Measurements from ENCODE around the gene BACH2. TPM values are rescaled to one million over a fixed set of nuclear protein-coding genes. Genes with fewer than 3 reads are reported as not detected.
A peak's percentile ranks its signal among the peaks of the same experiment; 100 is the strongest.
"Not testable (repeated sequence)": the region's sequence is repeated elsewhere in the genome, so short reads cannot be mapped to it uniquely, and the experiment has no call there.

The BACH2 gene
- polyA plus RNA-seq, 6 donors from 2014 or later: 31.0 to 130 (median 78.4) TPM

DNA sequence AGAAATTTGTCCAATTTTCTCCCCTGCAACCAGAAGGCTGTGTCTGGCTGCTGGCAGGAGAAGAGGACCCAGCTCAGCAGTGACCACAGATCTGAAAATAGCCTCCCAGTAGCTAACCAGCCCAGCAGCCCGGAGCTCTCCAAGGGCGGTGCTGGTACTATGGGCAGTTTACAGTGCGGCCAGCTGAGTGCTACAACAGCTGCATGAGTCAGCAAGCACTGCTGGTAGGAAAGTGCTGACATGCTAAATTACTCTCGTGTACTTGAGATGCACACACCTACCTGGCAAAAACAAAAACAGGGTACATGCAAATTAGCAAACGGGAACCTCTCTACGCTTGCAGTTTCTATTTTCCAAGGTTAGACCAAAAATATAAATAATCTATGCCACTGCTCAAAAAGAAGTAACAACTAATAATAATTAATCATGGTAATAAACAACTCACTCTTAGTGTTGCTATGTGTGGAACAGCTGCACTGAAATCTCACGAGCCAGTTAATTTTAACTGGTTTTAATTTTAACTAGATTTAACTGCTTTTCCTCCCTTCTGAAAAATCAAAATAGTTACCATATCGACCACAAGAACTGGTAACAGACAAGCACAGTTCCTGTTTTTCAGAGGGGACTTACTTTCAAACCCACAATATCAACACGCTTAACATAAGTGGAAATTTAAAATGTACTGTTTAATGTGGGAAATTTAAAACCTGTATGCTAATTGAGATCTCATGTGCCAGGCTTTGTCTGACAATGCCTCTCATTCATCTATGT lies 10.8 kb downstream of the BACH2 start:
- peak; percentile 79 for DNase-seq
- H3K36me3 Mint-ChIP-seq: peaks cover 39 to 52% of the 10 kb centered on the region in 2 donors
- peak overlapping the region; percentile 74 to 99 (median 88) for H3K4me3 Mint-ChIP-seq
- no peaks in the 10 kb centered on the region for H3K27me3 Mint-ChIP-seq
- ATAC-seq (ENCODE audit: low read depth in 2 of 2): peak; percentile 70 to 73
- peaks cover 74 to 95% (median 84%) of the 10 kb centered on the region in 3 donors for H3K4me1 Mint-ChIP-seq
- peaks cover 0 to 7% (median 0%) of the 10 kb centered on the region in 7 donors for H3K9me3 Mint-ChIP-seq
- peak overlapping the region; percentile 81 to 98 (median 95) for H3K27ac Mint-ChIP-seq

DNA sequence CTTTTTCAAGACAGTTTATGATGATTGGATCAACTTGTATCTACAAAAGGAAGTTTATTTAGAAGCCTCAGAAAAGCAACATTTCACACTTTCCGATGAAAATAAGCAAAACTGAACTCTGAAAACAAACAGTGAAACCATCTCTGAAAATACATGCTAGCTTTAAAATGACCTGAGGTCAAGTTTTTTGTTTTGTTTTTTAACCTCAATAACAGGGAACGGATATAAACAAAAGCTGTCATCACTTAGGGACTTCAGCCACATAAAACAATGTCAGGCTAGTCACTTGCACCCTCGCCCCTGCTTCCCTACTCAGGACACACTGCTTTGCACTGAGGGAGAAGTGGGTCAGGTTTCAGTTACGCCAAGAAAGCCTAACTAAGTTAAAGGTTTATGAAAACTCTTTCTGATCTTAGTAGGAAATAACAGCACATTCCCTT lies 11.6 kb downstream of the BACH2 start:
- Mint-ChIP-seq H3K4me3 (peak overlapping the region; percentile 74 to 99 (median 88)), H3K36me3 (peaks cover 32 to 45% of the 10 kb centered on the region in 2 donors), H3K27ac (peak overlapping the region; percentile 81 to 98 (median 95)), H3K4me1 (peaks cover 67 to 93% (median 81%) of the 10 kb centered on the region in 3 donors), H3K27me3 (no peaks in the 10 kb centered on the region), H3K9me3 (peaks cover 0 to 7% (median 0%) of the 10 kb centered on the region in 7 donors)
- ATAC-seq (ENCODE audit: low read depth in 2 of 2): no peak
- no peak for DNase-seq

DNA sequence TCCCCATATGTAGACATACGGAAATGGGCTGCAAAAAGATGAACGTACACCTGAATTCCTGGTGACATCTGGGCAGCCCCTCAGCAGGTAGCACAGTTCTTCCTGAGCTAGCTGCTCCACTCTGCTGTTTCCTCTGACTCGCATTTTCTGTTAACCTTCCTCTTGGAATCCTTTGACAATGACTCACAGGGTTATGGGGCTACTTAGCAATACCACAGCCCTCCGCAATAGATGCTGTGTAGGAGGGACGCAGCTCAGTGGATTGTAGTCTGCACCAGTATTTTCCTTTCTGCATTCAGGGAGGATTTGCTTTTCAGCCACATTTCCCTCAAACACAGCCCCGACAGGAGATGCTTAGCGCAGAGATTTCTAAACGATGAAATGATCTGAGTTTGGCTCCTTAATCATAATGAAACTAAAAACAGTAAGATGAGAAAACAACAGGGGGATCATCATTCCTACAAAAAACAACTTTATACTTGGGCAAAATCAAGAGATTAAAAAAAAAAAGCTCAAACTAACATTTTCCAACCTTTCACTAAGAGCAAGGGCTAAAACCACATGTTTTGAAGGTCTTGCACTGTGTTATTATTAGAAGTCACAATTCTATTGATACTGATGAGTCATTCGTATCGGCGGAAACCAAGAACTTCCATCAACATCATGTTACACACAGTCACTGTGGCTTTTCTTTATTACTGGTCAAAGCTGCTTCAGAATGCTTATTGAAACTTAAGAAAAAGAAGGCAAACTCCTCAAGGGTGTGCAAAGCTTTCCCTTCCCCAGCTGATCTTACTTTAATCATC lies 12.2 kb downstream of the BACH2 start:
- peaks cover 0 to 7% (median 0%) of the 10 kb centered on the region in 7 donors for H3K9me3 Mint-ChIP-seq
- H3K4me1 Mint-ChIP-seq: peaks cover 62 to 91% (median 75%) of the 10 kb centered on the region in 3 donors
- H3K27ac Mint-ChIP-seq: peak overlapping the region; percentile 81 to 98 (median 95)
- H3K36me3 Mint-ChIP-seq: peaks cover 28 to 45% of the 10 kb centered on the region in 2 donors
- DNase-seq: no peak
- H3K4me3 Mint-ChIP-seq: peak overlapping the region; percentile 74 to 99 (median 88)
- no peak for ATAC-seq (ENCODE audit: low read depth in 2 of 2)
- H3K27me3 Mint-ChIP-seq: no peaks in the 10 kb centered on the region

DNA sequence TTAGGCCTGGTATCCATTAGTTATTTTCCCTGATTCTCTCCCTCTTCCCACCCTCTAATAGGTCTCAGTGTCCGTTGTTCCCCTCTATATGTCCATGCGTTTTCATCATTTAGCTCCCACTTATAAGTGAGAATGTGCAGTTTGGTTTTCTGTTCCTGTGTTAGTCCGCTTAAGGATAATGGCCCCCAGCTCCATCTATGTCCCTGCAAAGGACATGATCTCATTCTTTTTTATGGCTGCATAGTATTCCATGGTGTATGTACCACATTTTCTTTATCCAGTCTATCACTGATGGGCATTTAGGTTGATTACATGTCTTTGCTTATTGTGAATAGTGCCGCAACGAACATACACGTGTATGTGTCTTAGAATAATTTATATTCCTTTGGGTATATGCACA lies 14.4 kb downstream of the BACH2 start:
- Mint-ChIP-seq H3K4me1 (peaks cover 52 to 90% (median 67%) of the 10 kb centered on the region in 3 donors), H3K4me3 (peak overlapping the region in 5 of 8 donors; percentile 7 to 50 (median 21)), H3K27ac (peak overlapping the region; percentile 2 to 98 (median 82)), H3K36me3 (peaks cover 32 to 35% of the 10 kb centered on the region in 2 donors)
- not testable (repeated sequence) for DNase-seq; H3K9me3 Mint-ChIP-seq; ATAC-seq (ENCODE audit: low read depth in 2 of 2); H3K27me3 Mint-ChIP-seq

DNA sequence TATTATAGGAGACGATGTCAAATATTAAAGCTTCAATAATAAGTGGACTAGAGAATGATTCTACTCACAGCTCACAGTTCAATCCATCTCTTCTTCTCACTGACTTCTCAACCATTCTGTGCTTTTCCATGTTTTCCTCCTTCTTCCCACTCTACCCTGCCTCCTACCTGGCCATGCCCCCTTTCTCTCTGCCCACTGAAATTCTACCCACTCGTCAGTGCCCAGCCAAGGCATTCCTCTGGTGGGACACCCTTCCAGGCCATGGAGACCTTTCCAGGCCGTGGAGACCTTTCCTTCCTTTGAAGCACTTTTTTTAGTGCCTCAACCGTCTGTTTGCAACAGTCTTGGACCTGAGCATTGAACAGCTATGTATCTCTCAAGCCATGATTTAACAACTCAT lies 18.5 kb downstream of the BACH2 start:
- ATAC-seq (ENCODE audit: low read depth in 2 of 2) (no peak), DNase-seq (no peak)
- Mint-ChIP-seq H3K4me1 (peaks cover 50 to 94% (median 74%) of the 10 kb centered on the region in 3 donors), H3K9me3 (peaks cover 0 to 3% (median 0%) of the 10 kb centered on the region in 7 donors), H3K4me3 (peak overlapping the region in 5 of 8 donors; percentile 11 to 78 (median 40)), H3K27me3 (no peaks in the 10 kb centered on the region), H3K36me3 (peaks cover 29 to 31% of the 10 kb centered on the region in 2 donors), H3K27ac (peak overlapping the region; percentile 77 to 97 (median 94))

DNA sequence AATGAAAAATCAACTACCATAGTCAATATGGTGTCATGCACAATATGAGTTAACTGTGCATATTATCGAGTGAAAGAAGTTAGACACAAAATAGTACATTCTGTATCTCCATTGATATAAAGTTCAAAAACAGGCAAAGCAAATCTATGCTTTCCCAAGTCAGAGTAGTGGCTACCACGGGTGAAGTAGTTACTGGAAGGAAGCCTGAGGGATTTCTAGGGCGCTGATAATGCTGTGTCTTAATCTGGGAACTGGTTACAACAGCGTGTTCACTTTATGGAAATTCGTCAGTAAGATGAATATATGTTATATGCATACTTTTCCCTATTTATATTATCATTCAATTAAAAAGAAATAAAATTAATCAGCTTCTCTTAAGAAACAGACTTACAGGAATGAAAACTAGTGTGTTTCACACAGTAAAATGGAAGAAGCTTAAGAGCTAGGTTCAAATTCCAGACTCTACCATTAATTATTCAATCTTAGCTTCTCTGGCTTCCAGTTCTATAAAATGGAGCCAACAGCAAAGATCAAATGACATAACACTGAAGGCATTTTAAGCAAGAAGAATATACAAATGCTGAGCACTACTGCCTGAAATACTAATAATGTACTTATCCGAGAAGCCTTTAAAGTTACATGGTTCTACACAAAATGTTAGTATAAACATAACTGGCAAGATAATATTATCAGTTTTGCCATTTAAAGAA lies 19.2 kb downstream of the BACH2 start:
- ATAC-seq (ENCODE audit: low read depth in 2 of 2) (no peak), DNase-seq (no peak)
- H3K27ac Mint-ChIP-seq: peak overlapping the region; percentile 93 to 98 (median 96)
- H3K27me3 Mint-ChIP-seq: no peaks in the 10 kb centered on the region
- peaks cover 0 to 3% (median 0%) of the 10 kb centered on the region in 7 donors for H3K9me3 Mint-ChIP-seq
- H3K4me1 Mint-ChIP-seq: peaks cover 54 to 94% (median 74%) of the 10 kb centered on the region in 3 donors
- H3K4me3 Mint-ChIP-seq: peak overlapping the region in 5 of 8 donors; percentile 11 to 64 (median 40)
- H3K36me3 Mint-ChIP-seq: peaks cover 25 to 29% of the 10 kb centered on the region in 2 donors

DNA sequence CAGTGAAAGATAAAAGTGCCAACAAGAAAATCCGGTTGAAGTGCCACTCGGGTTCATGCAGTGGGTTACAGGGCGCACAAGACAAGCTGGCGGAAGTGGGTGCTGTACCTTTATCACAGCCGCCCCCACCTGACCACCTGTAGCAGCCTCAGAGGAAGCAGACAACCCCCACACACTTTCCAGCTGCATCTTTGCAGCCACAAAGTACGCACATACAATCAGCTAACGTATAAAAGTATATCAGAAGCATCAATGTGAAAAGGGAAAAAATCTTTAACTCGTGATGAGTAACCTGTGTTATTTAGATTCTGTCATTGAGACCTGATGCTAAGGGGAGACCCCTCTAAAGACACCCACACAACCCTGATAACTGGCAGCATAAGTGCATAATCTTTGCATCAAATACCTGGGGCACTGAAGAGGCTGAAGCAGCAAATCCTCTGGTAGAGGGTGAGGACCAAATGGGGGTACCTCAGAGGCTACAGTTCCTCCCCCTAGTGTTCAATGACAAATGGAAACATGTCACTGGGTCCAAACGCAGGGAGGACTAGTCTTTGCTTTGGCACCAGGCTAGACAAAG lies 22.1 kb downstream of the BACH2 start:
- H3K27ac Mint-ChIP-seq: peak overlapping the region; percentile 89 to 99 (median 98)
- H3K36me3 Mint-ChIP-seq: peaks cover 37 to 42% of the 10 kb centered on the region in 2 donors
- H3K4me3 Mint-ChIP-seq: peak overlapping the region; percentile 52 to 90 (median 84)
- no peaks in the 10 kb centered on the region for H3K27me3 Mint-ChIP-seq
- peak; percentile 87 for ATAC-seq (ENCODE audit: low read depth in 2 of 2)
- DNase-seq: peak; percentile 95
- peaks cover 62 to 95% (median 79%) of the 10 kb centered on the region in 3 donors for H3K4me1 Mint-ChIP-seq
- H3K9me3 Mint-ChIP-seq: peaks cover 0 to 3% (median 0%) of the 10 kb centered on the region in 7 donors

DNA sequence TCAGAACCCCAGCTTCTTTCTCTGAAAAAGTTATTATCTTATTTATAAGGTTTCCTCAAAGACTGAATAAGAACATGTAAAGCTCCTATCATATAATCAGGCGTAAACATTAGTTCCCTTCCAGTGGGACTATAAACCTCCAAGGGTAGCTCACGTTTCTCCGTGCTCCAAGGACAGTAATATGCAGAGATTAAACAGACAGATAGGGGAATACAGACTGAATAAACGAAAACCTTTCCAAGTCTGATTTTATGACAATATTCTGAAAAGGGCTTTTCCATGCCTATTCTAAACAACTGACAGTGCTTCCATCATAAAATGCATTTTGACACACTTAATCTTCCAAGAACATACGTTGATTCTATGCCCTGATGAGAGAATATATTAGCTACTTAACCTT lies 22.8 kb downstream of the BACH2 start:
- Mint-ChIP-seq H3K4me1 (peaks cover 64 to 95% (median 84%) of the 10 kb centered on the region in 3 donors), H3K27ac (peak overlapping the region; percentile 89 to 99 (median 98)), H3K9me3 (peaks cover 0 to 3% (median 0%) of the 10 kb centered on the region in 7 donors), H3K36me3 (peaks cover 37 to 42% of the 10 kb centered on the region in 2 donors), H3K27me3 (no peaks in the 10 kb centered on the region), H3K4me3 (peak overlapping the region; percentile 52 to 86 (median 78))
- DNase-seq (no peak), ATAC-seq (ENCODE audit: low read depth in 2 of 2) (no peak)

DNA sequence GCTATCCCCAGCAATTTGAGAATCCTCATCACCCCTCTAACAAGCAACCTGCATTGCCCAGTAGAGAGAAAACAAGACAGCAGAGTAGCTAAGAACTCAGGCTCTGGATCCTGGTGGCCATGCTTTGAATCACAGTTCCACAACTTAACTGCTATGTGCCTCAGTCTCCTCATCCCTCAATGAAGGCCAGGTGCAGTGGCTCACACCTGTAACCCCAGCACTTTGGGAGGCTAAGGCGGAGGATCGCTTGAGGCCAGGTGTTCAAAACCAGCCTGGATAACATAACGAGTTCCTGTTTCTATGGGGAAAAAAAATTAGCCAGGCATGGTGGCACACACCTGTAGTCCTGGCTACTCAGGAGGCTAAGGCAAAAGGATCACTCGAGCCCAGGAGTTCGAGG lies 23.7 kb downstream of the BACH2 start:
- Mint-ChIP-seq H3K27me3 (no peaks in the 10 kb centered on the region), H3K9me3 (peaks cover 0 to 3% (median 0%) of the 10 kb centered on the region in 7 donors), H3K4me3 (peak overlapping the region; percentile 31 to 85 (median 66)), H3K36me3 (peaks cover 35 to 38% of the 10 kb centered on the region in 2 donors), H3K4me1 (peaks cover 62 to 95% (median 83%) of the 10 kb centered on the region in 3 donors), H3K27ac (peak overlapping the region; percentile 89 to 99 (median 98))
- no peak for DNase-seq
- ATAC-seq (ENCODE audit: low read depth in 2 of 2): no peak

DNA sequence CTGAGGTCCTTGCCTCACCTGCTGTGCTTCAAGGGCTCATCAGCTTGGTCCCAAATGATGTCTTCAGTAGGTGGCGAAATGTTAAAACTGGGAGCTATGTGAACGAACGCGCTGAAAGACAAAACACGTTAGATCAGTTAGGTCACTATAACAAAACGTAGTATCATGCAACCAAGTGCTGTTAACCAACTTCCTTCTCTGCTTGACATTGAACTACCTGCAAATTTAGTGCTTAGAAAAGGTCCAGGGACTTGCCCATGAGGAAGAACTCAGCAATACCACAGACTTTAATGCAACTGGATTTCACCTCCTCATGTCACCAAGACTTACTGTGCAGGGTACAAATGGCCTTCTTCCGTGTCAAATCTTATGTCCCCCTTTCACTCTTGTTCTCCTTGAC lies 24.8 kb downstream of the BACH2 start:
- Mint-ChIP-seq H3K27ac (peak overlapping the region; percentile 89 to 99 (median 98)), H3K4me3 (peak overlapping the region; percentile 38 to 85 (median 72)), H3K9me3 (peaks cover 0 to 3% (median 0%) of the 10 kb centered on the region in 7 donors), H3K27me3 (no peaks in the 10 kb centered on the region), H3K4me1 (peaks cover 63 to 96% (median 83%) of the 10 kb centered on the region in 3 donors), H3K36me3 (peaks cover 32 to 40% of the 10 kb centered on the region in 2 donors)
- ATAC-seq (ENCODE audit: low read depth in 2 of 2): peak; percentile 31 to 33
- DNase-seq: peak; percentile 49

DNA sequence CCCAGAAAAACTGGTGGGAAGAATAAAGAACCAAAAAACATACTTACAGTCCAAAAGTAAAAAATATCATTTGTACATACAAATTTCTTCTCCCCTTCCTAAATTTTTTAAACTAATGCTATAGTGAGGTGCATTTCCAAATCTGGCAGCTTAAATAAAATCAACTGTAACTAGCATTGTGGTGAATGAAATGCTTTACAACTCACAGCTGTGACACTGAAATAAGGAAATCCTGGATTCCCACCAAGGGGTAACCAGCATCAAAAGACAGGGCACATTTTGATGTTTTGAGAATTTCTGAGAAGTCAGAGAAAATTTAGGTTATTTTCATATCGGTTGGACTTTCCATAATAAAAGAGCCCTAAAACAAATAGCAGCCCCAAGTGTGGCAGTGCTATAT lies 27.3 kb downstream of the BACH2 start:
- Mint-ChIP-seq H3K27me3 (no peaks in the 10 kb centered on the region), H3K4me3 (peak overlapping the region in 1 of 8 donors; percentile 55), H3K36me3 (peaks cover 37% of the 10 kb centered on the region in 2 donors), H3K27ac (peak overlapping the region in 5 of 6 donors; percentile 66 to 88 (median 81)), H3K4me1 (peaks cover 67 to 94% (median 84%) of the 10 kb centered on the region in 3 donors), H3K9me3 (peaks cover 0 to 3% (median 0%) of the 10 kb centered on the region in 7 donors)
- ATAC-seq (ENCODE audit: low read depth in 2 of 2): no peak
- DNase-seq: no peak

DNA sequence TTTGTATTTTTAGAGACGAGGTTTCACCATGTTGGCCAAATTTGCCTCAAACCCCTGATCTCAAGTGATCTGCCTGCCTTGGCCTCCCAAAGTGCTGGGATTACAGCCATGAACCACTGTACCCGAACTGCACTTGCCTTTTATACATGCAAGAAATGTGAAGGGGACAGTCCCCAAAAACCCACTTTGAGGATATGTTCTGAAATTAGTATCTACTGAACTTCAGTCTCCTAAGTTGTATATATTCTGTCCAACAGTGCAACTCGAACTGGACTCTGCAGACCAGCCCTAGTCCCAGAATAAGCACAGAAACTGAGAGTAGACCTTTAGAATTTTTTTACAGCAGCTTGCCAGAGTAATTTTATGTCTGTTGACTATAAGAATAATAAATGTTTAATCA lies 28.5 kb downstream of the BACH2 start:
- H3K9me3 Mint-ChIP-seq: peaks cover 0 to 3% (median 0%) of the 10 kb centered on the region in 7 donors
- H3K4me1 Mint-ChIP-seq: peaks cover 58 to 88% (median 73%) of the 10 kb centered on the region in 3 donors

More for the DNA sequence above, 28.5 kb downstream of the BACH2 start:
- H3K27me3 Mint-ChIP-seq: no peaks in the 10 kb centered on the region
- peak; percentile 15 to 22 for ATAC-seq (ENCODE audit: low read depth in 2 of 2)
- no peak for DNase-seq
- peak overlapping the region; percentile 25 to 83 (median 58) for H3K4me3 Mint-ChIP-seq
- peak overlapping the region; percentile 62 to 94 (median 84) for H3K27ac Mint-ChIP-seq
- H3K36me3 Mint-ChIP-seq: peaks cover 37 to 41% of the 10 kb centered on the region in 2 donors
